HT-29 (cell line): ENCODE measurements around the gene CREB3L2. TPM values are rescaled to one million over a fixed set of nuclear protein-coding genes. Genes with fewer than 3 reads are reported as not detected.
"Not testable (repeated sequence)": the region's sequence is repeated elsewhere in the genome, so short reads cannot be mapped to it uniquely, and the experiment has no call there.

Experiments used
- DNase-seq: peaks from one replicate; pipeline ENCODE4 v3.0.0-alpha.2; 2015; ENCODE audit warnings: low spot score
- total RNA-seq: library from RNA; depleted of rRNA; stranded (reverse); fragments of >200 nt; shearing (Covaris generic); gene quantifications from 2 replicates; pipeline ENCODE4 v1.2.3, GENCODE V29; 2014

Gene CREB3L2
- total RNA-seq, 1 experiment from 2014 or later, result 3.2 TPM

- DNase-seq, result no peak
Observed at GRCh38 chr7:137970253-137970975, 31.5 kb downstream of the CREB3L2 start.

GRCh38 chr7:137969828-137970227, 32.1 kb downstream of the CREB3L2 start:
- no peak for DNase-seq

- no peak for DNase-seq
Observed at GRCh38 chr7:137968890-137969289, 33.0 kb downstream of the CREB3L2 start.

GRCh38 chr7:137968339-137968738, 33.5 kb downstream of the CREB3L2 start:
- DNase-seq, result not testable (repeated sequence)

GRCh38 chr7:137967143-137968018, 34.5 kb downstream of the CREB3L2 start:
- DNase-seq, result peak; percentile 17

GRCh38 chr7:137966641-137967142, 35.2 kb downstream of the CREB3L2 start:
- no peak for DNase-seq

- DNase-seq, result no peak
Observed at GRCh38 chr7:137965942-137966640, 35.8 kb downstream of the CREB3L2 start.

- no peak for DNase-seq
Observed at GRCh38 chr7:137964824-137965545, 36.9 kb downstream of the CREB3L2 start.

- DNase-seq, result peak; percentile 25
Observed at GRCh38 chr7:137962875-137963507, 38.9 kb downstream of the CREB3L2 start.

GRCh38 chr7:137962491-137962874, 39.4 kb downstream of the CREB3L2 start:
- no peak for DNase-seq

GRCh38 chr7:137961200-137962177, 40.4 kb downstream of the CREB3L2 start:
- no peak for DNase-seq

- no peak for DNase-seq
Observed at GRCh38 chr7:137960020-137960419, 41.9 kb downstream of the CREB3L2 start.

- DNase-seq, result peak; percentile 28
Observed at GRCh38 chr7:137958470-137959431, 43.1 kb downstream of the CREB3L2 start.

GRCh38 chr7:137957887-137958286, 44.0 kb downstream of the CREB3L2 start:
- no peak for DNase-seq

- no peak for DNase-seq
Observed at GRCh38 chr7:137956591-137956990, 45.3 kb downstream of the CREB3L2 start.

GRCh38 chr7:137956183-137956582, 45.7 kb downstream of the CREB3L2 start:
- DNase-seq, result no peak

- no peak for DNase-seq
Observed at GRCh38 chr7:137954614-137955013, 47.3 kb downstream of the CREB3L2 start.
